Tibial nerve (tissue), 4 donors: ENCODE measurements around the gene TBC1D2B. TPM values are rescaled to one million over a fixed set of nuclear protein-coding genes. Genes with fewer than 3 reads are reported as not detected.

Source experiments
- DNase-seq, 2 donors: peaks; one replicate each; pipeline ENCODE4 v3.0.0-alpha.2; 2019; ENCODE audit warnings: low spot score in 2 of 2
- H3K27ac ChIP-seq, 4 donors: fragments of 200-600 bp; sonication (generic) in 3 of 4; one replicate each; pipeline ENCODE4 v1.5.1; 2017 to 2019; ENCODE audit warnings: mild to moderate bottlenecking in 1 of 4
- H3K27me3 ChIP-seq, 2 donors: fragments of 200-600 bp; sonication (generic) in 1 of 2; one replicate each; pipeline versions ENCODE4 v1.5.1 to v1.6.0; 2017 to 2019
- H3K36me3 ChIP-seq, 3 donors: fragments of 200-600 bp; sonication (generic); one replicate each; pipeline ENCODE4 v1.5.1; 2018 to 2019
- H3K4me1 ChIP-seq, 4 donors: fragments of 200-600 bp; sonication (generic) in 3 of 4; one replicate each; pipeline ENCODE4 v1.5.1; 2017 to 2019
- H3K4me3 ChIP-seq, 4 donors: fragments of 200-600 bp; sonication (generic) in 3 of 4; one replicate each; pipeline ENCODE4 v1.5.1; 2017 to 2019; ENCODE audit warnings: mild to moderate bottlenecking in 1 of 4, moderate library complexity in 1 of 4
- H3K9me3 ChIP-seq, 4 donors: fragments of 200-600 bp; sonication (generic) in 3 of 4; one replicate each; pipeline ENCODE4 v1.5.1; 2017 to 2019
- CTCF ChIP-seq, 5 experiments: fragments of 200-600 bp in 3 of 5; fragments of 450-650 bp in 2 of 5; sonication (generic) in 3 of 5; IDR thresholded peaks; one replicate each; pipeline ENCODE4 v1.5.1; 2016 to 2019; ENCODE audit warnings: antibody characterized with exemption in 5 of 5, mild to moderate bottlenecking in 3 of 5, moderate library complexity in 2 of 5
- EP300 ChIP-seq, 2 donors: sonication (generic); formaldehyde crosslinking; IDR thresholded peaks; one replicate each; pipeline ENCODE4 v1.6.1; 2017; ENCODE audit warnings: antibody characterized with exemption in 2 of 2, mild to moderate bottlenecking in 1 of 2
- POLR2A ChIP-seq, 2 donors: fragments of 450-650 bp; IDR thresholded peaks; one replicate each; pipeline ENCODE4 v1.6.1; 2017; ENCODE audit warnings: antibody characterized with exemption in 2 of 2, mild to moderate bottlenecking in 2 of 2, moderate library complexity in 2 of 2
- WGBS, 2 donors: methylation state at CpG; one replicate each; pipeline ENCODE4 v1.1.5; 2018; 5-methylcytosine and 5-hydroxymethylcytosine counted together
- total RNA-seq, 4 donors: library from RNA; depleted of rRNA; stranded (reverse); fragments of >200 nt; gene quantifications; one replicate each; pipeline ENCODE4 v1.1.0, GENCODE V29; 2016

Gene TBC1D2B
- total RNA-seq, 4 donors from 2014 or later, result 64.5 to 127 (median 94.5) TPM

GRCh38 chr15:78035861-78036476 lies 41.5 kb downstream of the TBC1D2B start:
- TF ChIP-seq CTCF (IDR thresholded peaks at IDR 0.05), result no peak
- no peak for TF ChIP-seq EP300 (IDR thresholded peaks at IDR 0.05)
- TF ChIP-seq POLR2A (IDR thresholded peaks at IDR 0.05), result no peak
- Histone ChIP-seq H3K36me3 (peaks cover 0 to 10% (median 0%) of the 10 kb centered on the region in 3 donors), H3K27ac (peak overlapping the region in 3 of 4 donors; percentile 26 to 54 (median 48)), H3K4me1 (peaks cover 0 to 75% (median 38%) of the 10 kb centered on the region in 4 donors), H3K9me3 (no peaks in the 10 kb centered on the region), H3K27me3 (no peaks in the 10 kb centered on the region), H3K4me3 (no peak overlapping the region)
- WGBS, 2 donors, result 90 to 91% methylated on average over 6 of the region's 6 CpGs
- DNase-seq, result no peak

- Histone ChIP-seq H3K4me1 (peaks cover 0 to 71% (median 38%) of the 10 kb centered on the region in 4 donors), H3K27me3 (no peaks in the 10 kb centered on the region), H3K9me3 (no peaks in the 10 kb centered on the region), H3K27ac (peak overlapping the region in 3 of 4 donors; percentile 26 to 54 (median 48)), H3K36me3 (peaks cover 0 to 12% (median 0%) of the 10 kb centered on the region in 3 donors), H3K4me3 (no peak overlapping the region)
- no peak for DNase-seq
- TF ChIP-seq CTCF (IDR thresholded peaks at IDR 0.05) (no peak), EP300 (IDR thresholded peaks at IDR 0.05) (no peak), POLR2A (IDR thresholded peaks at IDR 0.05) (no peak)
- 37 to 57% methylated on average over 4 of the region's 4 CpGs for WGBS, 2 donors
These were observed 42.2 kb downstream of the TBC1D2B start for GRCh38 chr15:78035321-78035751.

DNA sequence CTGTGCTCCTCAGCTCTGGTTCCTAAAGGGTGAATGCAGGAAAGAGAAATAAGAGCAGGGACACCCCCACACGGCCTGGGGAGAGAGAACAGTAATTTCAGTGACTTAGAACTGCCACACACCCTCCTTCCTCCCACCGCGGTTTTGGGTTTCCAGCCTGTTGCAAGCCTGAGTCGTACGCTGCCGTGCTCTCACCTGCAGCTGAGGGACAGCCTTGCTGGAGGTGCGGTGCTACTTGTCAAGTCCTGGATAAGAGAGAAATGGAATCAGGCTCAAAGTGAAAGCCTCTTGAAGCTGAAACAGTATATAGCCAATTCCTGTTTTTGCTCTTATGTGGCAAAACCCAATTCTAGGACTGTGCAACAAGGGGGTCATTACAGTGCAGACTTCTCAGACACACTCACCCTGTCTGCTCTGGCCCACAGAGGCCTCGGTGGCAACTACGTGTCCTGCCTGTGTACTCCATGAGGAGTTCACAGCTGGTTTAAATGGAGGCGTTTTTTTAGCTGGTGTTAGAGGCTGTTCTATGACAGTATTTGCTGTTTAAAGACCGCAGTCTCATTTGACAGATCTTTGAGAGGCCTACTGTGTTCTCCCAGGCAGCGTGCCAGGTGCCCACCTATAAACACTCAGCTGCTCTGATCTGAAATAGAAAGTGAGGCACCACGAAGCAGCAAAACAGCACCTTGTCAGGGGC lies 42.9 kb downstream of the TBC1D2B start:
- Histone ChIP-seq H3K4me3 (no peak overlapping the region), H3K27me3 (no peaks in the 10 kb centered on the region), H3K36me3 (peaks cover 0 to 14% (median 0%) of the 10 kb centered on the region in 3 donors), H3K4me1 (peaks cover 0 to 65% (median 38%) of the 10 kb centered on the region in 4 donors), H3K9me3 (no peaks in the 10 kb centered on the region), H3K27ac (peak overlapping the region in 3 of 4 donors; percentile 26 to 54 (median 48))
- 28 to 45% methylated on average over 13 of the region's 13 CpGs for WGBS, 2 donors
- TF ChIP-seq CTCF (IDR thresholded peaks at IDR 0.05), result no peak
- TF ChIP-seq POLR2A (IDR thresholded peaks at IDR 0.05), result no peak
- no peak for TF ChIP-seq EP300 (IDR thresholded peaks at IDR 0.05)
- DNase-seq, result no peak

GRCh38 chr15:78033864-78034263 lies 43.6 kb downstream of the TBC1D2B start:
- Histone ChIP-seq H3K4me3 (no peak overlapping the region), H3K9me3 (no peaks in the 10 kb centered on the region), H3K36me3 (peaks cover 0 to 22% (median 0%) of the 10 kb centered on the region in 3 donors), H3K4me1 (peaks cover 0 to 62% (median 37%) of the 10 kb centered on the region in 4 donors), H3K27me3 (no peaks in the 10 kb centered on the region), H3K27ac (peak overlapping the region in 2 of 4 donors; percentile 48 to 54)
- TF ChIP-seq POLR2A (IDR thresholded peaks at IDR 0.05), result no peak
- no peak for TF ChIP-seq EP300 (IDR thresholded peaks at IDR 0.05)
- TF ChIP-seq CTCF (IDR thresholded peaks at IDR 0.05), result no peak
- 42 to 46% methylated on average over 6 of the region's 6 CpGs for WGBS, 2 donors
- no peak for DNase-seq

DNA sequence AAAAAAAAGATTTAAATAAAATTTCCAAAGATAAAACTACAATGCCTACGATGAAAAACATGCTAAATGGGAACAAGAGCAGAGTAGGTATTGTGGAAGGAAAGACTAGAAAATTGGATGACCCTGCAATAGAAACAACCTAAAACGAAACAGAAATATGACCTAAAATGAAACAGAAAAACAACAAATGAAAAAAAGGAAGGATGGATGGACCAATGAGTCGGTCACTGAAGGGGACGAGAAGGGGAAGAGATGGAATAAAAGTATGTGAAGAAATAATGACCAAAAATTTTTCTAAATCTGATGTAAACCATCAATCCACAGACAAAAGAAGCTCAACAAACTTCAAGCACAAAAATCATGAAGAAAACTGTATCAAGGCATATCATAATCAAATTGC lies 44.8 kb downstream of the TBC1D2B start:
- Histone ChIP-seq H3K4me1 (peaks cover 0 to 50% (median 26%) of the 10 kb centered on the region in 4 donors), H3K27ac (no peak overlapping the region), H3K27me3 (no peaks in the 10 kb centered on the region), H3K36me3 (peaks cover 0 to 34% (median 0%) of the 10 kb centered on the region in 3 donors), H3K9me3 (no peaks in the 10 kb centered on the region), H3K4me3 (no peak overlapping the region)
- no peak for TF ChIP-seq POLR2A (IDR thresholded peaks at IDR 0.05)
- TF ChIP-seq EP300 (IDR thresholded peaks at IDR 0.05), result no peak
- TF ChIP-seq CTCF (IDR thresholded peaks at IDR 0.05), result no peak
- no peak for DNase-seq
- WGBS, 2 donors, result 62 to 64% methylated on average over 4 of the region's 4 CpGs
